Measurements from ENCODE around the gene GRIP2. TPM values are rescaled to one million over a fixed set of nuclear protein-coding genes. Genes with fewer than 3 reads are reported as not detected.

GRIP2 gene
- total RNA-seq, 1 donor = 1.4 TPM

DNA sequence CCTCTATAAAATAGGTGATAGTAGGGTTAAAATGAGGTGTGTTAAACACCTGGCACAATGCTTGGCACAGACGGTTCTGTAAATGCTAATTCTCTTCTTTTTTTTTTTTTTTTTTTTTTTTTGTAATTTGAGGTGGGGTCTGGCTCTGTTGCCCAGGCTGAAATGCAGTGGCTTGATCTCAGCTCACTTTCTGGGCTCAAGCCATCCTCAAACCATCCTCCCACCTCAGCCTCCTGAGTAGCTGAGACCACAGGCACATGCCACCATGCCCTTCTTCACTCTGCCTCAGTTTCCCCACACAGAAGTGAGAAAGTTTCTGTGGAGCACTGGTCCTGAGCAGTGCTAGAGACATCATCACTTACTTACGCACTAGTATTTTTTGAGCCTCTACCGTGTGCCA is 80.4 kb downstream of the GRIP2 start:
- Histone ChIP-seq H2AFZ (ENCODE audit: low read length) (no peak overlapping the region), H3K79me2 (ENCODE audit: insufficient read depth, low read length) (no peaks in the 10 kb centered on the region), H3K4me3 (ENCODE audit: insufficient read depth, low read length) (no peak overlapping the region), H3K27ac (ENCODE audit: low read depth, low read length) (peak overlapping the region; percentile 75), H3K27me3 (ENCODE audit: insufficient read depth, low read length) (no peaks in the 10 kb centered on the region), H4K20me1 (ENCODE audit: insufficient read depth, low read length) (no peaks in the 10 kb centered on the region), H3K36me3 (ENCODE audit: insufficient read depth, low read length) (peaks cover 85% of the 10 kb centered on the region), H3K4me2 (ENCODE audit: insufficient read depth, low read length) (no peak overlapping the region), H3K4me1 (ENCODE audit: insufficient read depth, low read length) (peaks cover 28% of the 10 kb centered on the region), H3K9me3 (ENCODE audit: low read depth, low read length) (no peaks in the 10 kb centered on the region)
- TF ChIP-seq, protein P1, sequence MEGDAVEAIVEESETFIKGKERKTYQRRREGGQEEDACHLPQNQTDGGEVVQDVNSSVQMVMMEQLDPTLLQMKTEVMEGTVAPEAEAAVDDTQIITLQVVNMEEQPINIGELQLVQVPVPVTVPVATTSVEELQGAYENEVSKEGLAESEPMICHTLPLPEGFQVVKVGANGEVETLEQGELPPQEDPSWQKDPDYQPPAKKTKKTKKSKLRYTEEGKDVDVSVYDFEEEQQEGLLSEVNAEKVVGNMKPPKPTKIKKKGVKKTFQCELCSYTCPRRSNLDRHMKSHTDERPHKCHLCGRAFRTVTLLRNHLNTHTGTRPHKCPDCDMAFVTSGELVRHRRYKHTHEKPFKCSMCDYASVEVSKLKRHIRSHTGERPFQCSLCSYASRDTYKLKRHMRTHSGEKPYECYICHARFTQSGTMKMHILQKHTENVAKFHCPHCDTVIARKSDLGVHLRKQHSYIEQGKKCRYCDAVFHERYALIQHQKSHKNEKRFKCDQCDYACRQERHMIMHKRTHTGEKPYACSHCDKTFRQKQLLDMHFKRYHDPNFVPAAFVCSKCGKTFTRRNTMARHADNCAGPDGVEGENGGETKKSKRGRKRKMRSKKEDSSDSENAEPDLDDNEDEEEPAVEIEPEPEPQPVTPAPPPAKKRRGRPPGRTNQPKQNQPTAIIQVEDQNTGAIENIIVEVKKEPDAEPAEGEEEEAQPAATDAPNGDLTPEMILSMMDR (IDR thresholded peaks at IDR 0.05; ENCODE audit: extremely low read depth, low read depth, low read length) = no peak
- DNase-seq (ENCODE audit: insufficient read length, low spot score, missing footprints) = no peak

DNA sequence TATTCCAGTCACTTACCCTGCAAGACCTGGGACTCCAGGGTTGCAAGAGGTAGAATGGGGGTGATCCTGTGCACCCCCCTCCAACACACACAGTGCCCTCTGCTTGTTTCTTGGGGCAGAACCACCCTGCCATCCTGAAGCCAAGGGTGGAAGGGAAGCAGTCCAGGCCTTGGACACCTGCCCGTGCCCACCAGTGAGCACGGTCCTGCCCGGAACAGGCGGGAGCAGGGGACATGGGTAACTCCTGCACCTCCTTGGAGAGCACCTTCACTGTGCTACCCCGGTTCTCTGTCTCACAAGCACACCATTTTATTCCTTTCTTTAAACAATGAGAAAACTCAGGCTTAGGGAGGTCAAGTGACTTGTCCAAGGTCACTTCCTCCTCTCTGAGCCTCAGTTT is 80.8 kb downstream of the GRIP2 start:
- Histone ChIP-seq H3K9me3 (ENCODE audit: low read depth, low read length) (no peaks in the 10 kb centered on the region), H3K27me3 (ENCODE audit: insufficient read depth, low read length) (no peaks in the 10 kb centered on the region), H3K27ac (ENCODE audit: low read depth, low read length) (peak overlapping the region; percentile 30), H3K4me3 (ENCODE audit: insufficient read depth, low read length) (no peak overlapping the region), H3K36me3 (ENCODE audit: insufficient read depth, low read length) (peaks cover 85% of the 10 kb centered on the region), H3K4me2 (ENCODE audit: insufficient read depth, low read length) (no peak overlapping the region), H3K4me1 (ENCODE audit: insufficient read depth, low read length) (peaks cover 28% of the 10 kb centered on the region), H2AFZ (ENCODE audit: low read length) (no peak overlapping the region), H4K20me1 (ENCODE audit: insufficient read depth, low read length) (no peaks in the 10 kb centered on the region), H3K79me2 (ENCODE audit: insufficient read depth, low read length) (no peaks in the 10 kb centered on the region)
- TF ChIP-seq, protein P1 (IDR thresholded peaks at IDR 0.05; ENCODE audit: extremely low read depth, low read depth, low read length) = no peak
- peak; percentile 65 for DNase-seq (ENCODE audit: insufficient read length, low spot score, missing footprints)

DNA sequence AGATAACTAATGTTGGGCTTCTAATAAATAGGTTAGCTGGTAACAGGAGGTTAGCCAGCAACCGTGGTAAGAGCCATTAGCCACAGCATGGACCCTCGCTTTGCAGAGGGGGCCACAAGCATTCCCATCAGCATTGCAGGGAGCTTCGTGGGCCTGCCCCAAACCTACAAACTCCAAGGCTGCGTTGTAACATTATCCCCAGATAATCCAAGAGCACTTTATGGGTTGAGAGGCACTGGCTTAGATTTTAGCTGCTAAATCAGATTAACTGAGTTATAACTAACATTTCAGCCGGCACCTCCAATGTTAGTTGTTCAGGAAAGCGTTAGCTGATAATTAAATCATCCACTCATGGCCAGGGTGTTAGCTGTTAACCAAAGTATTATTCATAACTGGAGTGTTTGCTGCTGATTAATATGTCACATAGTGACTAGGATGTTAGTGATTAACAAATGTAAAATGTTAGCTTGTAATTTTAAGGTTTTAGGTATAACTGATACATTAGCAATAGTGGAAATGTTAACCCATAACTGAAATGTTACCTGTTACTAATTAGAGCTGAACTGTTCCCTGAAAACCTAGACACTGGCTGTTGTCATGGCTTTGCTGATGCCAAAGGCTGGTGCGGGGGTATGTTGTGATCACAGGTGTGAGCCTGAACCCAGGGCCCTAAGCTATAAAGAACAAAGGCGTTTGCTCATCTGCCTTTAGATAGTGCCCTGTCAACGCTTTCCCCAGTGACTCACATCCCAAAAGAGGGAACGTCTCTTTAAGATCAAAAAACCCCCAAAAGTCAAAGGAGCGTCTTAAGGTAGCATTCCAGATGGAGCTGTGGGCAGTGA is 81.5 kb downstream of the GRIP2 start:
- Histone ChIP-seq H3K27me3 (ENCODE audit: insufficient read depth, low read length) (no peaks in the 10 kb centered on the region), H3K9me3 (ENCODE audit: low read depth, low read length) (no peaks in the 10 kb centered on the region), H4K20me1 (ENCODE audit: insufficient read depth, low read length) (no peaks in the 10 kb centered on the region), H3K4me1 (ENCODE audit: insufficient read depth, low read length) (peaks cover 28% of the 10 kb centered on the region), H3K36me3 (ENCODE audit: insufficient read depth, low read length) (peaks cover 86% of the 10 kb centered on the region), H3K4me3 (ENCODE audit: insufficient read depth, low read length) (no peak overlapping the region), H3K27ac (ENCODE audit: low read depth, low read length) (peak overlapping the region; percentile 30), H3K79me2 (ENCODE audit: insufficient read depth, low read length) (no peaks in the 10 kb centered on the region), H3K4me2 (ENCODE audit: insufficient read depth, low read length) (no peak overlapping the region), H2AFZ (ENCODE audit: low read length) (no peak overlapping the region)
- TF ChIP-seq, protein P1 (IDR thresholded peaks at IDR 0.05; ENCODE audit: extremely low read depth, low read depth, low read length) = no peak
- peak; percentile 57 for DNase-seq (ENCODE audit: insufficient read length, low spot score, missing footprints)

DNA sequence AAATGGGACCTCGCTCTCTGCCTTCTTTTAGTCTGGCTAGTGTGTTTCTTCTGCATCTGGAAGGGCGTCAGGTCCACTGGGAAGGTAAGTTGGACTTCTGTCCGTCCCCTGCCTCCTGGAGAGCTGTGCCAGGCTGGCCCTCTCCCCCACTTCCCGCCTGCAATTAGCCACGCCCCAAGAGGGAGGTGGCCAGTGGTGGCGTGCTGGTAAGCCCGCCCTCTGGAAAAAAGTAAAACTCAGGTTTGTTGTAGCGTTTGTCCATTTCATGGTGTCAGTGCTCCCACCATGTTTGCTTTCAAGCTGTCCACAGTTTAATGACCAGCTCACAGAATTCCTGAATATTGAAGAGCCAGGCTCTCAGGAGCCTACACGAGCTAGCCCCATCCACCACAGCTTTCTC is 82.1 kb downstream of the GRIP2 start:
- Histone ChIP-seq H3K4me2 (ENCODE audit: insufficient read depth, low read length) (no peak overlapping the region), H3K4me3 (ENCODE audit: insufficient read depth, low read length) (no peak overlapping the region), H3K27me3 (ENCODE audit: insufficient read depth, low read length) (no peaks in the 10 kb centered on the region), H3K79me2 (ENCODE audit: insufficient read depth, low read length) (no peaks in the 10 kb centered on the region), H3K9me3 (ENCODE audit: low read depth, low read length) (no peaks in the 10 kb centered on the region), H3K27ac (ENCODE audit: low read depth, low read length) (no peak overlapping the region), H3K4me1 (ENCODE audit: insufficient read depth, low read length) (peaks cover 34% of the 10 kb centered on the region), H2AFZ (ENCODE audit: low read length) (no peak overlapping the region), H4K20me1 (ENCODE audit: insufficient read depth, low read length) (no peaks in the 10 kb centered on the region), H3K36me3 (ENCODE audit: insufficient read depth, low read length) (peaks cover 83% of the 10 kb centered on the region)
- TF ChIP-seq, protein P1 (IDR thresholded peaks at IDR 0.05; ENCODE audit: extremely low read depth, low read depth, low read length) = no peak
- DNase-seq (ENCODE audit: insufficient read length, low spot score, missing footprints) = peak; percentile 49

All from osteoblast (primary cell).